Endothelial cell of umbilical vein (primary cell): ENCODE data around the gene NPAS1. TPM values are rescaled to one million over a fixed set of nuclear protein-coding genes. Genes with fewer than 3 reads are reported as not detected.

Experiments
- BruUV-seq: library from RNA; stranded (reverse); fragments of 400-500 nt; replicated peaks from 2 replicates; lab custom pipeline; 2021; lab: Mats Ljungman, UMichigan
- CTCF ChIA-PET: fragments of 300-600, 350-600 bp; sonication (Branson Sonifier 250); formaldehyde crosslinking; loops from one replicate; lab custom pipeline; 2021; ENCODE audit warnings: antibody characterized with exemption, inconsistent platforms; lab: Charles Lee
- POLR2A ChIA-PET: fragments of 300-600, 350-600 bp; sonication (Branson Sonifier 250); formaldehyde crosslinking; loops from one replicate; lab custom pipeline; 2021; ENCODE audit warnings: antibody characterized with exemption, inconsistent platforms; lab: Charles Lee
- DNase-seq: peaks from one replicate; pipeline ENCODE4 v3.0.0-alpha.2; 2011; ENCODE audit warnings: low read depth, low spot score
- FAIRE-seq: peaks from 2 replicates; lab custom pipeline; 2011; peaks lifted over from hg19 to GRCh38; lab: Jason Lieb, UNC
- H2AFZ ChIP-seq: 2 replicates; pipeline ENCODE4 v1.6.0; 2012; ENCODE audit warnings: low read depth, low read length, control low read depth, inconsistent platforms
- H3K27ac ChIP-seq: 2 replicates; pipeline ENCODE4 v1.5.1; 2011; ENCODE audit warnings: low read depth, mild to moderate bottlenecking, control low read depth, low read length, moderate library complexity; ENCODE audit not compliant: insufficient read depth
- H3K27me3 ChIP-seq, 2 experiments: 2 replicates each; pipeline versions ENCODE4 v1.6.0 to v1.6.1; 2011; ENCODE audit warnings: low read length in 2 of 2, mixed read lengths in 1 of 2; ENCODE audit not compliant: control insufficient read depth in 2 of 2, insufficient read depth in 2 of 2
- H3K36me3 ChIP-seq, 2 experiments: 2 replicates in 1 of 2; 3 replicates in 1 of 2; pipeline ENCODE4 v1.5.1; 2011; ENCODE audit warnings: low read length in 2 of 2, mild to moderate bottlenecking in 1 of 2, moderate library complexity in 1 of 2; ENCODE audit not compliant: control insufficient read depth in 2 of 2, insufficient read depth in 2 of 2; ENCODE audit errors: extremely low read depth in 1 of 2
- H3K4me1 ChIP-seq: 3 replicates; pipeline ENCODE4 v1.5.1; 2011; ENCODE audit warnings: mild to moderate bottlenecking, low read length; ENCODE audit not compliant: control insufficient read depth, insufficient read depth; ENCODE audit errors: extremely low read depth
- H3K4me2 ChIP-seq: 2 replicates; pipeline ENCODE4 v1.6.1; 2011; ENCODE audit warnings: low read length, control low read depth, mixed read lengths; ENCODE audit not compliant: insufficient read depth
- H3K4me3 ChIP-seq, 3 experiments: fragments of 200-600 bp in 1 of 3; sonication (generic), shearing (Covaris generic) in 1 of 3; replicated peaks in 1 of 3; 2 replicates each; pipeline ENCODE4 v1.5.1; 2011 to 2016; ENCODE audit warnings: control low read depth in 3 of 3, low read length in 3 of 3, mild to moderate bottlenecking in 2 of 3, inconsistent platforms in 1 of 3, low read depth in 1 of 3, moderate library complexity in 1 of 3; ENCODE audit not compliant: insufficient read depth in 1 of 3
- H3K79me2 ChIP-seq: 2 replicates; pipeline ENCODE4 v1.6.0; 2012; ENCODE audit warnings: low read length, inconsistent platforms; ENCODE audit not compliant: control insufficient read depth, insufficient read depth
- H3K9ac ChIP-seq: replicated peaks from 2 replicates; pipeline ENCODE3; 2011; ENCODE audit warnings: low read length, control low read depth; ENCODE audit not compliant: insufficient read depth; ENCODE audit errors: extremely low read depth
- H3K9me1 ChIP-seq: replicated peaks from 3 replicates; pipeline ENCODE4 v1.6.0; 2011; ENCODE audit warnings: mild to moderate bottlenecking, low read length; ENCODE audit not compliant: control insufficient read depth, insufficient read depth; ENCODE audit errors: extremely low read depth
- H3K9me3 ChIP-seq: replicated peaks from 2 replicates; pipeline ENCODE4 v1.5.1; 2012; ENCODE audit warnings: low read length, inconsistent platforms; ENCODE audit not compliant: control insufficient read depth, insufficient read depth
- H4K20me1 ChIP-seq: replicated peaks from 2 replicates; pipeline ENCODE3; 2011; ENCODE audit warnings: mild to moderate bottlenecking, low read length; ENCODE audit not compliant: control insufficient read depth, insufficient read depth; ENCODE audit errors: extremely low read depth
- CTCF ChIP-seq, 2 donors: IDR thresholded peaks; 1 replicate in 1 of 2; 2 replicates in 1 of 2; pipeline ENCODE4 v1.5.1; 2011; ENCODE audit warnings: low read length in 2 of 2, mild to moderate bottlenecking in 2 of 2, moderate library complexity in 2 of 2, control low read depth in 1 of 2, inconsistent platforms in 1 of 2, low read depth in 1 of 2; ENCODE audit not compliant: insufficient read depth in 1 of 2; ENCODE audit errors: extremely low read depth in 1 of 2
- EZH2 ChIP-seq: IDR thresholded peaks from 2 replicates; pipeline ENCODE4 v1.6.1; 2012; ENCODE audit warnings: borderline replicate concordance, low read depth, mild to moderate bottlenecking, moderate library complexity, low read length, inconsistent platforms; ENCODE audit not compliant: severe bottlenecking
- GATA2 ChIP-seq: IDR thresholded peaks from 2 replicates; pipeline ENCODE4 v1.7.0; 2011; ENCODE audit warnings: low read depth, mild to moderate bottlenecking, moderate library complexity, mixed read lengths, low read length; ENCODE audit not compliant: insufficient read length, insufficient read depth
- POLR2A ChIP-seq: IDR thresholded peaks from 2 replicates; pipeline ENCODE4 v1.6.1; 2012; ENCODE audit warnings: low read depth, mild to moderate bottlenecking, control low read depth, low read length
- POLR2AphosphoS5 ChIP-seq: IDR thresholded peaks from 2 replicates; pipeline ENCODE4 v1.6.1; 2012; ENCODE audit warnings: low read depth, mild to moderate bottlenecking, control low read depth, low read length, moderate library complexity; ENCODE audit not compliant: insufficient read depth
- dilution Hi-C: fragments of 300-500 bp; cut with MboI; formaldehyde crosslinking; loops from one replicate; pipeline ENCODE4 v1.15.0; 2019; ENCODE audit warnings: low sequenced_read_pairs; ENCODE audit not compliant: extremely low pct_ligation_motif_present
- intact Hi-C: fragments of 100-400 bp; cut with micrococcal nuclease; formaldehyde crosslinking; loops from one replicate; pipeline ENCODE4 v1.10.0; 2022
- polyA plus RNA-seq, 4 experiments: library from polyadenylated mRNA; depleted of rRNA in 3 of 4; stranded (reverse) in 3 of 4; unstranded in 1 of 4; fragments of >200 nt; gene quantifications; 2 replicates each; pipeline versions ENCODE4 v1.2.1 to v1.2.3, GENCODE V29; 2011 to 2012; ENCODE audit warnings: missing spikeins in 1 of 4
- total RNA-seq: library from RNA; stranded (reverse); gene quantifications from 2 replicates; pipeline ENCODE4 v1.2.3, GENCODE V29; 2021

NPAS1 gene
- total and polyA plus RNA-seq, 2 donors (not counting 3 experiments of a cell fraction or from before 2014, with no cell fraction given), result 0.18 to 0.62 TPM

- H3K27me3 ChIP-seq, result no peaks in the 10 kb centered on the region
- intact Hi-C loops (loop anchor here (1.0 to 5.0 kb wide), 4 partner anchors 19 to 231 kb away; no protein-coding TSS in a partner anchor), dilution Hi-C loops (no loop called here)
- no peaks in the 10 kb centered on the region for H3K36me3 ChIP-seq
- H3K4me2 ChIP-seq, result no peak overlapping the region
- POLR2A ChIA-PET, result interaction anchor here (0.5 to 0.7 kb wide), 2 partner anchors 15 to 243 kb away, joined by 4 read pairs; partner anchors contain the start of gene CCDC9
- H3K27ac ChIP-seq, result no peak overlapping the region
- FAIRE-seq (peak; percentile 94), DNase-seq (peak; percentile 66)
- CTCF ChIA-PET, result interaction anchor here (0.6 to 3.3 kb wide), 46 partner anchors 9 to 378 kb away, joined by 3 to 40 read pairs (median 4); partner anchors contain the start of genes AP2S1, SAE1 and ZC3H4
- peak overlapping the region; percentile 87 for H2AFZ ChIP-seq
- no peaks in the 10 kb centered on the region for H3K9me1 ChIP-seq
- peak; percentile 98 to 99 for TF ChIP-seq CTCF (IDR thresholded peaks at IDR 0.05; ENCODE audit: extremely low read depth in 1 of 2, insufficient read depth in 1 of 2, low read depth in 1 of 2, low read length in 2 of 2)
- TF ChIP-seq EZH2, result no peak
- TF ChIP-seq POLR2A, result no peak
- TF ChIP-seq POLR2AphosphoS5, result no peak
- TF ChIP-seq GATA2, result no peak
- no peaks in the 10 kb centered on the region for H3K79me2 ChIP-seq
- H4K20me1 ChIP-seq, result no peaks in the 10 kb centered on the region
- no TSS peak for BruUV-seq
- no peaks in the 10 kb centered on the region for H3K4me1 ChIP-seq
- no peaks in the 10 kb centered on the region for H3K9me3 ChIP-seq
- H3K9ac ChIP-seq, result no peak overlapping the region
- H3K4me3 ChIP-seq, result no peak overlapping the region
Measured at GRCh38 chr19:47013041-47013517, 6.6 kb upstream of the NPAS1 start.
